A204.1 (cell line): ENCODE results near the gene SIAH3.

Experiments used
- FAIRE-seq: peaks from 2 replicates; lab custom pipeline; 2012; peaks lifted over from hg19 to GRCh38; lab: Jason Lieb, UNC

SIAH3 gene

DNA sequence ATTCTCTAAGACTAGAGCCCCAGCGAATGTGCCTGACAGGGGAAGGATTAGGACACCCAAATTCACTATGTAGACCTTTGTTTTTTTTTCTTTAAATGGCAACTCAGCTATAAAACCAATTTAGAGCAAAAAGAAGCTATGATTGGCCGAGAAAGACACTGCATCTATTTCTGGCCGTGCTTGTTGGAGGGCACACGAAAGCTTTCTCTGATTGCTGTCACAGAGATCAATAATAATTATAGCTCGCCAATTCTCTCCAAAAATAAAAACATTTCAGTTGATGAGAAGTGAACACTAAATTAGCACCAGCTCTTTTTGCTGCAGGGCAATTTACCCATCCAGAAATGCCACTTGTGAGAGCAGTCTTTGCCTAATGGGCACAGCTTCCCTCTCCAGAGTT, 118.2 kb downstream of the SIAH3 start:
- no peak for FAIRE-seq

DNA sequence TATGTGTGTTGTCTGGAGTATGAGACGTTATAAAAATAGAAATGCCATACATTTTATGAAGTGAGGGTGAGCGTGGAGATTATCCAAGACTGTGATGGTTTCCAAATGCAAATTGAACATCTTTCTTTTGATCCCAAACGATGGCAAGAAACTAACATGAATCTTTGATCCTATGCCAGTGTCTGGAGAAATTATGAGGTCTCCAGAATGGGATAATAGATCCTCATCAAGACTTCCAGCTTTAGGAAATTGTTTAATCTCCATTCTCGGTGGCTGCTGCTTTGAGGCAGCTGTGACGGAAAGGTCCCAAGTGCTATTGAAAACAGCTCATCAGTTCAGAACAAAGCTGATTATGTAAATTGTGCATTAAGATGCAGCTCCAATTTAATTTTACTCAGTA, 118.6 kb downstream of the SIAH3 start:
- no peak for FAIRE-seq

DNA sequence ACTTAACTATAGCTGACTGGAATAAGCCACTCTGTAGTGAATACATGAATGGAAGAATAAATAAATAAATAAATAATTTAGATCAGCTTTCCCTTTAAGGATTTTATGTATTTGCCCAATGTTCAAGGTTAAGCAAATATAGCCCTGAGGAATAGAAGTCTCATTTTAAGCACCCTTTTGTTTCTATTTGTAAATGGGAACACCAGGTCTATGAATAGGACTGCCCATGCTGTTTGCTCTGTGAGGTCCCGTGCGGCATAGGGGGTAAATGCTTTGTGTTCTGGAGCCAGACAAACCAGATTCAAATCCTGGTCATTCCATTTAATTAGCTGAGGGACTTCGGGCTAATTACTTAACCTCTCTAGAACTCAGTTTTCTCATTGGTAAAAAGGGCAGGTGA, 120.1 kb downstream of the SIAH3 start:
- no peak for FAIRE-seq

DNA sequence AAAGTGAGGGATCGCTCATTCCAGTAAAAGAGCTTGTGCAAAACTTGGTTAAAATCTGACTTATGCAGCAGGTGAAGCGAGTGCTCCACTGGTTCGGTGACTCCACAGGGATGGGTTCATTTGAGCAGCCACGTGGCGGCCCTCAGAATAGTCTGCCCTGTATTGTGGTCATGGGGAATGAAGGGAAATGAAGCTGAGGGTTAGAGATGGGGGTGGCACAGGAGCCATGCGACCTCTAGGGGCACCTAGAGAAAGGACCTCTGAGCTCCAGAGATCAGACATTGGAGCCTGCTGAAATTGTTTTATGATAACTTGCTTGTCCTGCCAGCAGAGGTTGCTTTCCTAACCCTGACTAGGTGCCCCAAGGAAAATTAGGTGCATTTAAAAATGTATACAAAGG, 122.8 kb downstream of the SIAH3 start:
- FAIRE-seq: no peak
